GM21447 (cell line): Measurements from ENCODE around the gene FAM219B.

ENCODE experiments used
- ATAC-seq: cut with Tn5 transposase; IDR thresholded peaks from one replicate; pipeline ENCODE4 v1.9.1; 2021; ENCODE audit not compliant: unreplicated experiment

The FAM219B gene

GRCh38 chr15:74851960-74852359 lies 54.7 kb downstream of the FAM219B start:
- ATAC-seq: no peak

GRCh38 chr15:74850393-74850792 lies 56.3 kb downstream of the FAM219B start:
- ATAC-seq: no peak
